SH-SY5Y (cell line): ENCODE data around the gene PSPC1.

Experiments used
- GATA2 ChIP-seq: IDR thresholded peaks from 2 replicates; pipeline ENCODE4 v1.6.1; 2011; ENCODE audit warnings: mild to moderate bottlenecking, low read depth, low read length
- GATA3 ChIP-seq: IDR thresholded peaks from 2 replicates; pipeline ENCODE4 v1.6.1; 2011; ENCODE audit warnings: low read depth, mild to moderate bottlenecking, low read length, moderate library complexity

- TF ChIP-seq GATA2 = no peak
- TF ChIP-seq GATA3 = no peak
These were observed 86.9 kb downstream of the PSPC1 start for GRCh38 chr13:19695829-19696228.
